Measurements from ENCODE around the gene MED17.

DNA sequence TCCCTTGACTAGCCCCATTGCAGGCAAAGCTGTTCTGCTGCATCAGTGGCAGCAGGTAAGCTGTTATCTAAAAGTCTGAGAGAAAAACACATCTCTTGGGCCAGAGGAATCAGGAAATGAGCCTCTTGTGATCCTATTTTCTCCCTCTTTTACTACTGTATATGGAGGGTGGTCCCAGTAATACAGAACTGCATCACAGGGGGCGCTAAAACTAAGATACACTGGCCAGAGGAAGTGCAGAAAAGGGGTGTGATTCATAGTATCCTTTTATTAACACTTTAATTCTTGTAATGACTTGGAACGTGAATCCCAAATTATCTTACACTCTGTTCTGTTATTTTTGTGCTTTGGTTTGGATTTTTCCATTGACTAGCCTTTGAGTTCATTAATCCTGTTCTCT, 8.8 kb upstream of the MED17 start:
- TF ChIP-seq POLR2AphosphoS5 (IDR thresholded peaks at IDR 0.05) (no peak), POLR2A (IDR thresholded peaks at IDR 0.05; ENCODE audit: low read depth) (no peak)
- TF ChIP-seq, protein P1, sequence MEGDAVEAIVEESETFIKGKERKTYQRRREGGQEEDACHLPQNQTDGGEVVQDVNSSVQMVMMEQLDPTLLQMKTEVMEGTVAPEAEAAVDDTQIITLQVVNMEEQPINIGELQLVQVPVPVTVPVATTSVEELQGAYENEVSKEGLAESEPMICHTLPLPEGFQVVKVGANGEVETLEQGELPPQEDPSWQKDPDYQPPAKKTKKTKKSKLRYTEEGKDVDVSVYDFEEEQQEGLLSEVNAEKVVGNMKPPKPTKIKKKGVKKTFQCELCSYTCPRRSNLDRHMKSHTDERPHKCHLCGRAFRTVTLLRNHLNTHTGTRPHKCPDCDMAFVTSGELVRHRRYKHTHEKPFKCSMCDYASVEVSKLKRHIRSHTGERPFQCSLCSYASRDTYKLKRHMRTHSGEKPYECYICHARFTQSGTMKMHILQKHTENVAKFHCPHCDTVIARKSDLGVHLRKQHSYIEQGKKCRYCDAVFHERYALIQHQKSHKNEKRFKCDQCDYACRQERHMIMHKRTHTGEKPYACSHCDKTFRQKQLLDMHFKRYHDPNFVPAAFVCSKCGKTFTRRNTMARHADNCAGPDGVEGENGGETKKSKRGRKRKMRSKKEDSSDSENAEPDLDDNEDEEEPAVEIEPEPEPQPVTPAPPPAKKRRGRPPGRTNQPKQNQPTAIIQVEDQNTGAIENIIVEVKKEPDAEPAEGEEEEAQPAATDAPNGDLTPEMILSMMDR (IDR thresholded peaks at IDR 0.05): no peak
